Fibroblast of mammary gland (primary cell): ENCODE results near the gene SH2B2.

Experiments
- DNase-seq: peaks from one replicate; pipeline ENCODE4 v3.0.0-alpha.2; 2010; ENCODE audit warnings: low read depth
- H3K4me3 ChIP-seq: 2 replicates; pipeline ENCODE4 v1.5.1; 2011; ENCODE audit warnings: low read depth, mild to moderate bottlenecking, low read length, moderate library complexity; ENCODE audit not compliant: control insufficient read depth
- TF ChIP-seq, protein P1 (sequence below): conservative IDR thresholded peaks from 2 replicates; pipeline ENCODE4 v1.5.1; 2011; ENCODE audit warnings: low read depth, low read length, inconsistent platforms; ENCODE audit not compliant: control insufficient read depth, insufficient read depth

Gene SH2B2

GRCh38 chr7:102255916-102256315 is 30.8 kb upstream of the SH2B2 start:
- no peak for DNase-seq
- H3K4me3 ChIP-seq, result no peak overlapping the region
- TF ChIP-seq, protein P1, sequence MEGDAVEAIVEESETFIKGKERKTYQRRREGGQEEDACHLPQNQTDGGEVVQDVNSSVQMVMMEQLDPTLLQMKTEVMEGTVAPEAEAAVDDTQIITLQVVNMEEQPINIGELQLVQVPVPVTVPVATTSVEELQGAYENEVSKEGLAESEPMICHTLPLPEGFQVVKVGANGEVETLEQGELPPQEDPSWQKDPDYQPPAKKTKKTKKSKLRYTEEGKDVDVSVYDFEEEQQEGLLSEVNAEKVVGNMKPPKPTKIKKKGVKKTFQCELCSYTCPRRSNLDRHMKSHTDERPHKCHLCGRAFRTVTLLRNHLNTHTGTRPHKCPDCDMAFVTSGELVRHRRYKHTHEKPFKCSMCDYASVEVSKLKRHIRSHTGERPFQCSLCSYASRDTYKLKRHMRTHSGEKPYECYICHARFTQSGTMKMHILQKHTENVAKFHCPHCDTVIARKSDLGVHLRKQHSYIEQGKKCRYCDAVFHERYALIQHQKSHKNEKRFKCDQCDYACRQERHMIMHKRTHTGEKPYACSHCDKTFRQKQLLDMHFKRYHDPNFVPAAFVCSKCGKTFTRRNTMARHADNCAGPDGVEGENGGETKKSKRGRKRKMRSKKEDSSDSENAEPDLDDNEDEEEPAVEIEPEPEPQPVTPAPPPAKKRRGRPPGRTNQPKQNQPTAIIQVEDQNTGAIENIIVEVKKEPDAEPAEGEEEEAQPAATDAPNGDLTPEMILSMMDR, result no peak

DNA sequence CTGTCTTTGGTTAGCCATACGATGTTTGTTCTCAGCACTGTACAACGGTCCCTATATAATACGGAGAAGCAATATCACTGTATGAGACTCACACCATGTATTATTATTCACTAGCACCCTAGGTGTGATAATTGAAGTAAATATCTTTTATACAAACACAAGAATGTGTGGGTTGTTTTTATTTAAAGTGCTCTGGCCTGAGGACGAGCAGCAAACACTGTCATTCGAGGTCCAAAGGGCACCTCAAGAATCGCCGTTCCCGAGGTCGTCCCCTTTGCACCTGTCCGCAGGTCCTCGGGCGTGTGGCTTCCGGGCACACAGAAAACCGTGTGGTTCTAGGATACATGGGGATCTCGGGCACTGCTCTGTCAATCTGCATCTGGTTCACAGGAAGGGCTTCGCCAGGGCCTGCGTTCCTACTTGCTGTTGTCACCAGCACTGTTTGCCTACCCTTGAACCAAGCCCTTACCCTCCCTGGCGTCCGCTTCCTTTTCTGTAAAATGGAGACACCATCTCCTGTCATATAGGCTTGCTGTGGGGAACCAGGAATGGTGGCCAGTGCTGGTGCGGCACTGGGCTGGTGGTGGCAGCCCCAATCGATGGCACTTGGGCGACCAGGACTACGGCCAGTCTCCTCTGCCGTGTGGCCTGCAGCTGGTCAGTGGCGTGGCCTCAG is 28.5 kb upstream of the SH2B2 start:
- TF ChIP-seq, protein P1, result no peak
- no peak for DNase-seq
- H3K4me3 ChIP-seq, result no peak overlapping the region

DNA sequence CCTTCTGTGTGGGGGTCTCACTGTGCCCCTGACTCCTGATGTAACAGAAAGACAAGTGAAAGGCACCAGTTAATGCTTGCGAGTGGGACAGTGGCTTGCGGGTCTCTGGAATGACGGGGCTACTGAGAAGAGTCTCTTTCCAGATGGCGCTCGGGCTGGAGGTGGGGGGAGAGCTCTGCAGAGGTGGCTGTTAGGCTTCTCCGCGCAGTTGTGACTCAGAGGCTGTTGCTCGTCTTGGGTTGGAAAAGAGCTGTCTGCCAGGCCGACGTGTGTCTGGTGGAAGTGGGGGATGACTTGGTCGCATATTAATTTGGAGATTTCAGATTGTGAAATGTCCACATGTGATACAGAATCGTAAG is 27.9 kb upstream of the SH2B2 start:
- TF ChIP-seq, protein P1, result no peak
- no peak for DNase-seq
- no peak overlapping the region for H3K4me3 ChIP-seq

DNA sequence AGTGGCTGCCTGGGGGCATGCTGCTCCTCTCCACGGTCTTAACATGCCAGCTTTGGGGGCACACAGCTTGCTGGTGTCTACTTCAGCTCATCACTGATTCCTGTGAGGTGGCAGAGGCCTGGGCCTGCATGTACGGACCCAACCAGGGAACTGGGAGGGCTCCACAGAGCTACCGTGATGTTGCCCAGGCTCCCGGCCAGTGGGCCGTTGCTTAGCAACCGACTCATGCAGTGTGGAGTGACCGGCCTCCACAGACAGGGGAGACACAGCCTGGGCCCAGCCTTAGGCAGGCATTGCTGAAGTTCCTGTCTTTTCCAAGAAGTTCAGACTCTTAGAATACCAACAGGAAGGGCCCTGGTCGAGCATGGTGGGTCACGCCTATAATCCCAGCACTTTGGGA is 25.8 kb upstream of the SH2B2 start:
- H3K4me3 ChIP-seq, result no peak overlapping the region
- DNase-seq, result peak; percentile 29
- TF ChIP-seq, protein P1, result no peak

DNA sequence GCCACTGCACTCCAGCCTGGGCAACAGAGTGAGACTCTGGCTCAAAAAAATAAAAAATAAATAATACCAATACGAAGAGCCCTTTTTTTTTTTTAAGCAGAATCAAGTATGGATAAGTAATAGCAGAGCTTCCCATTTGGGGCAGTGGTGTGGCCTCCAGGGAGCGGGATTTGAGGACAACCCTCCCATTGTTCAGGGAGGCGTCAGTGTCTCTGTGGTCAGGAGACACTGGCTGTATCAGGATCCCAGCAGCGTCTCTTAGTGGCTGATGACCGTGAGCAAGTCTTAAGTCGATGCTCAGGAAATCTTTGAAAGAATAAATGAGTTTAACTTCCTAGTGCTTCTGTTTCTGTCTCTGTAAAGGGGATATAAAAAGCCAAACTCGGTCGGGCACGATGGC is 25.2 kb upstream of the SH2B2 start:
- H3K4me3 ChIP-seq, result no peak overlapping the region
- TF ChIP-seq, protein P1, result no peak
- no peak for DNase-seq

GRCh38 chr7:102262546-102262945 is 24.1 kb upstream of the SH2B2 start:
- DNase-seq, result no peak
- TF ChIP-seq, protein P1, result no peak
- H3K4me3 ChIP-seq, result no peak overlapping the region
